Esophagus squamous epithelium (tissue), 5 donors: ENCODE data around the gene PTPRG. TPM values are rescaled to one million over a fixed set of nuclear protein-coding genes. Genes with fewer than 3 reads are reported as not detected.

ENCODE experiments used
- DNase-seq: peaks from one replicate; lab custom pipeline; 2025; lab: John Stamatoyannopoulos, UW
- H3K27ac ChIP-seq, 4 donors: fragments of 200-600 bp; sonication (generic); one replicate each; pipeline ENCODE4 v1.5.1; 2016 to 2019; ENCODE audit warnings: mild to moderate bottlenecking in 1 of 4
- H3K27me3 ChIP-seq, 4 donors: fragments of 200-600 bp; sonication (generic); 1 replicate in 3 of 4; 2 replicates in 1 of 4; pipeline versions ENCODE4 v1.5.1 to v1.6.0; 2017 to 2021; ENCODE audit warnings: antibody characterized with exemption in 1 of 4
- H3K36me3 ChIP-seq, 3 donors: fragments of 200-600 bp; sonication (generic); one replicate each; pipeline ENCODE4 v1.5.1; 2016 to 2019
- H3K4me1 ChIP-seq, 3 donors: fragments of 200-600 bp; sonication (generic); one replicate each; pipeline ENCODE4 v1.5.1; 2017 to 2019
- H3K4me3 ChIP-seq, 4 donors: fragments of 200-600 bp; sonication (generic); 1 replicate in 3 of 4; 2 replicates in 1 of 4; pipeline ENCODE4 v1.5.1; 2016 to 2019; ENCODE audit warnings: mild to moderate bottlenecking in 2 of 4, moderate library complexity in 1 of 4
- H3K9me3 ChIP-seq, 3 donors: fragments of 200-600 bp; sonication (generic); one replicate each; pipeline ENCODE4 v1.5.1; 2016 to 2019
- CTCF ChIP-seq, 6 experiments: fragments of 450-650 bp in 4 of 6; fragments of 200-600 bp in 2 of 6; sonication (generic) in 2 of 6; IDR thresholded peaks; one replicate each; pipeline ENCODE4 v1.5.1; 2016 to 2019; ENCODE audit warnings: antibody characterized with exemption in 6 of 6, mild to moderate bottlenecking in 4 of 6, moderate library complexity in 4 of 6
- POLR2A ChIP-seq, 4 donors: fragments of 450-650 bp; IDR thresholded peaks; one replicate each; pipeline ENCODE4 v1.6.1; 2017; ENCODE audit warnings: antibody characterized with exemption in 4 of 4, mild to moderate bottlenecking in 4 of 4, moderate library complexity in 3 of 4
- WGBS, 2 donors: methylation state at CpG; one replicate each; pipeline ENCODE4 v1.1.5; 2018; 5-methylcytosine and 5-hydroxymethylcytosine counted together
- intact Hi-C: fragments of 100-400 bp; cut with DNase I; formaldehyde crosslinking; loops from one replicate; pipeline ENCODE4 v1.15.0; 2022
- total RNA-seq, 4 donors: library from RNA; depleted of rRNA; stranded (reverse); fragments of >200 nt; gene quantifications; one replicate each; pipeline ENCODE4 v1.1.0, GENCODE V29; 2016
- donor health status: DM: yes; HTN: yes; CAD: no.

PTPRG gene
- total RNA-seq, 4 donors from 2014 or later: 3.7 to 42.2 (median 15.2) TPM

- TF ChIP-seq POLR2A (IDR thresholded peaks at IDR 0.05): no peak
- TF ChIP-seq CTCF (IDR thresholded peaks at IDR 0.05): no peak
- intact Hi-C loops: no loop called here
- no peak for DNase-seq
- Histone ChIP-seq H3K4me1 (no peaks in the 10 kb centered on the region), H3K27me3 (no peaks in the 10 kb centered on the region), H3K9me3 (no peaks in the 10 kb centered on the region), H3K4me3 (no peak overlapping the region), H3K27ac (no peak overlapping the region), H3K36me3 (no peaks in the 10 kb centered on the region)
- WGBS, 2 donors: 84 to 87% methylated on average over 4 of the region's 4 CpGs
These were observed 527.2 kb downstream of the PTPRG start for GRCh38 chr3:62088472-62089104.

- Histone ChIP-seq H3K4me3 (no peak overlapping the region), H3K9me3 (no peaks in the 10 kb centered on the region), H3K27me3 (no peaks in the 10 kb centered on the region), H3K36me3 (no peaks in the 10 kb centered on the region), H3K27ac (no peak overlapping the region), H3K4me1 (no peaks in the 10 kb centered on the region)
- intact Hi-C loops: no loop called here
- 74 to 75% methylated on average over 2 of the region's 2 CpGs for WGBS, 2 donors
- DNase-seq: no peak
- TF ChIP-seq POLR2A (IDR thresholded peaks at IDR 0.05) (no peak), CTCF (IDR thresholded peaks at IDR 0.05) (no peak)
These were observed 528.7 kb downstream of the PTPRG start for GRCh38 chr3:62090066-62090465.

- Histone ChIP-seq H3K4me1 (no peaks in the 10 kb centered on the region), H3K27me3 (no peaks in the 10 kb centered on the region), H3K36me3 (no peaks in the 10 kb centered on the region), H3K9me3 (no peaks in the 10 kb centered on the region), H3K27ac (no peak overlapping the region), H3K4me3 (no peak overlapping the region)
- no peak for TF ChIP-seq CTCF (IDR thresholded peaks at IDR 0.05)
- TF ChIP-seq POLR2A (IDR thresholded peaks at IDR 0.05): no peak
- WGBS, 2 donors: 84 to 91% methylated on average over 5 of the region's 5 CpGs
- no peak for DNase-seq
- intact Hi-C loops: no loop called here
These were observed 529.1 kb downstream of the PTPRG start for GRCh38 chr3:62090519-62090918.

- Histone ChIP-seq H3K9me3 (no peaks in the 10 kb centered on the region), H3K4me3 (no peak overlapping the region), H3K36me3 (no peaks in the 10 kb centered on the region), H3K27me3 (no peaks in the 10 kb centered on the region), H3K4me1 (no peaks in the 10 kb centered on the region), H3K27ac (no peak overlapping the region)
- 81 to 93% methylated on average over 8 of the region's 8 CpGs for WGBS, 2 donors
- TF ChIP-seq POLR2A (IDR thresholded peaks at IDR 0.05): no peak
- TF ChIP-seq CTCF (IDR thresholded peaks at IDR 0.05): no peak
- DNase-seq: no peak
- intact Hi-C loops: no loop called here
These were observed 531.7 kb downstream of the PTPRG start for GRCh38 chr3:62093025-62093424.

- no peak for TF ChIP-seq POLR2A (IDR thresholded peaks at IDR 0.05)
- TF ChIP-seq CTCF (IDR thresholded peaks at IDR 0.05): no peak
- Histone ChIP-seq H3K4me1 (no peaks in the 10 kb centered on the region), H3K36me3 (no peaks in the 10 kb centered on the region), H3K27ac (no peak overlapping the region), H3K27me3 (no peaks in the 10 kb centered on the region), H3K9me3 (no peaks in the 10 kb centered on the region), H3K4me3 (no peak overlapping the region)
- intact Hi-C loops: no loop called here
- WGBS, 2 donors: 91 to 95% methylated on average over 4 to 5 of the region's 5 CpGs
- DNase-seq: no peak
These were observed 533.1 kb downstream of the PTPRG start for GRCh38 chr3:62094461-62094860.
